ENCODE results near the gene CIART.

GRCh38 chr1:150302902-150303301 lies 20.5 kb downstream of the CIART start:
- TF ChIP-seq CTCF (IDR thresholded peaks at IDR 0.05; ENCODE audit: low read depth, low read length, missing input control): no peak
- TF ChIP-seq RXRA (IDR thresholded peaks at IDR 0.05): no peak
- TF ChIP-seq YY1 (IDR thresholded peaks at IDR 0.05): no peak
